Urothelium cell line (cell line): ENCODE measurements around the gene KCTD21.
"Not testable (repeated sequence)": the region's sequence is repeated elsewhere in the genome, so short reads cannot be mapped to it uniquely, and the experiment has no call there.

Experiments used
- DNase-seq: peaks from one replicate; pipeline ENCODE4 v3.0.0; 2011; ENCODE audit warnings: low spot score, mixed read lengths
- FAIRE-seq: peaks from 2 replicates; lab custom pipeline; 2011; peaks lifted over from hg19 to GRCh38; lab: Jason Lieb, UNC

KCTD21 gene

GRCh38 chr11:78188286-78189173 lies at the start of gene KCTD21, which contains the start of gene USP35:
TSS of gene KCTD21 (minus strand) at chr11:78188626. CDS start at chr11:78174554, 14,072 bp downstream.
TSS of gene USP35 (plus strand) at chr11:78188919. CDS start at chr11:78196246, 7,327 bp downstream.
- DNase-seq (peak; percentile 100), FAIRE-seq (peak; percentile 96)

- FAIRE-seq (no peak), DNase-seq (no peak)
These were observed 49.0 kb upstream of the KCTD21 start for GRCh38 chr11:78237293-78238046.

GRCh38 chr11:78234006-78234405 lies 45.6 kb upstream of the KCTD21 start:
- DNase-seq, result no peak
- FAIRE-seq, result no peak

GRCh38 chr11:78233046-78233445 lies 44.6 kb upstream of the KCTD21 start:
- DNase-seq, FAIRE-seq: not testable (repeated sequence)

- FAIRE-seq (no peak), DNase-seq (no peak)
These were observed 43.6 kb upstream of the KCTD21 start for GRCh38 chr11:78231962-78232501.

- no peak for FAIRE-seq
- no peak for DNase-seq
These were observed 41.9 kb upstream of the KCTD21 start for GRCh38 chr11:78230161-78230877.

GRCh38 chr11:78229106-78229505 lies 40.7 kb upstream of the KCTD21 start:
- no peak for FAIRE-seq
- no peak for DNase-seq

GRCh38 chr11:78228467-78228866 lies 40.0 kb upstream of the KCTD21 start:
- no peak for FAIRE-seq
- peak; percentile 60 for DNase-seq

GRCh38 chr11:78227921-78228320 lies 39.5 kb upstream of the KCTD21 start:
- DNase-seq (no peak), FAIRE-seq (no peak)

- FAIRE-seq (no peak), DNase-seq (no peak)
These were observed 38.6 kb upstream of the KCTD21 start for GRCh38 chr11:78226684-78227680.

- DNase-seq (no peak), FAIRE-seq (no peak)
These were observed 36.5 kb upstream of the KCTD21 start for GRCh38 chr11:78224906-78225420.

GRCh38 chr11:78224506-78224905 lies 36.1 kb upstream of the KCTD21 start:
- FAIRE-seq, result no peak
- DNase-seq, result no peak

- no peak for FAIRE-seq
These were observed 35.0 kb upstream of the KCTD21 start for GRCh38 chr11:78223320-78223954.

GRCh38 chr11:78222726-78223125 lies 34.3 kb upstream of the KCTD21 start:
- FAIRE-seq, result not testable (repeated sequence)

More at GRCh38 chr11:78223320-78223954, 35.0 kb upstream of the KCTD21 start:
- no peak for DNase-seq

GRCh38 chr11:78221396-78222315 lies 33.2 kb upstream of the KCTD21 start:
- no peak for DNase-seq
- no peak for FAIRE-seq

More at GRCh38 chr11:78222726-78223125, 34.3 kb upstream of the KCTD21 start:
- not testable (repeated sequence) for DNase-seq

- DNase-seq (no peak), FAIRE-seq (no peak)
These were observed 32.1 kb upstream of the KCTD21 start for GRCh38 chr11:78220218-78221157.
